GM18951 (cell line): Measurements from ENCODE around the gene ACSL1.
"Not testable (repeated sequence)": the region's sequence is repeated elsewhere in the genome, so short reads cannot be mapped to it uniquely, and the experiment has no call there.

Experiments
- POLR2A ChIP-seq: IDR thresholded peaks from 4 replicates; pipeline ENCODE4 v1.6.1; 2011; ENCODE audit warnings: mild to moderate bottlenecking; ENCODE audit not compliant: insufficient read length, insufficient read depth; ENCODE audit errors: extremely low read depth
- in situ Hi-C: fragments of 300-500 bp; cut with MboI; formaldehyde crosslinking; loops from one replicate; pipeline ENCODE4 v1.12.0; 2022; ENCODE audit warnings: low sequenced_read_pairs, mixed read lengths, inconsistent platforms; ENCODE audit not compliant: unreplicated experiment

Gene ACSL1

DNA sequence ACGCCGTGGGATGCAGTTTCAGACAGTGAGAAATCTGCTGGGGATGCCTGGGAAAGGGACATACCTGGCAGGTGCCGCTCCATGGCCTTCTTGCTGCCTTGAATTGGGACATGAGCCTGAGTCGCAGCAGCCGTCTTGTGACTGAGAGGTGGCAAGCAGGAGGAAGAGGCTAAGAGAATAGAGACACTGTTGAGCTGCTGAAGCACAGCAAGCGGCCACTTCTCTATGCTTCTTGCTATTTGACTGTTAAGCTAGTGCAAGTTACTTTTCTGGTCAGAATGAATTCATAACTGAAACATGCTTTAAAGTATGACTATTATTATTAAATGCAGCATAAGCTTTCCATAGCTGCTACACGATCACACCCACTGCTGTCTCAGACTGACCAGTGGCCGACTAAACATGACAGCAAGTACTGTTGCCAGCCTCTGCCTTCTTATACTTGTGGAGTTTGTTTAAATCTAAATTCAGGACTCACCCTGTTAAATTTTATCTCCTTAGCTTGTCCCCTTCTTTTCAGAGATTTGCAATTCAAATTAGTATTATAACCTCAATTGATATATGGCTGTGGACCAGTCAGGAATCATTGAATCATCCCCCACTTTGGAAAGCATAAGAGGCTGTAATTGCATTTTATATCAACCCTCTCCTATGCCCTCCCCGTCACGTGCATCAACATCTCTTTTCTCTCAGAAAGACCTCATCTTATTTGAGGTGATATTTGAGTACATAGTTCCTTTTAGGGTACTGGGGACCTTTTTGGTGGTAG lies 24.8 kb upstream of the ACSL1 start:
- peak; percentile 34 for TF ChIP-seq POLR2A
- in situ Hi-C loops, result no loop called here

DNA sequence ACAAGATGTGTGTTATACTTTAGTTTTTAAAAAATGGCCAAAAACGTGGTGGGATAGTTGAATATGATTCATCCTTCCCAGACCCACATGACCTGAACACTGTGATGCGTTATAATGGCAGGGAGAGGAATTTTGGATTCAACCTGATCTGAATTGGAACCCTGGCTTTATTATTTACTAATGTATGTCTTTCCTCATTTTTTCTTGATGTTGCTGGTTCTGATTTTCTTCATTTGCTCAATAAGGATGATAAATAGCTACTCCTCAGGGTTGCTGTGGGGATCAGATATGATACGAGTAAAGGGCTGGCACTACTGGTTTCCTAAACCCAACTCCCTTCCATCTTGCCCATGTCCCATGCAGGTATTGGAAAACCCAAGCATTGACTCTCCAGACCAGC lies 24.2 kb upstream of the ACSL1 start:
- in situ Hi-C loops, result no loop called here

DNA sequence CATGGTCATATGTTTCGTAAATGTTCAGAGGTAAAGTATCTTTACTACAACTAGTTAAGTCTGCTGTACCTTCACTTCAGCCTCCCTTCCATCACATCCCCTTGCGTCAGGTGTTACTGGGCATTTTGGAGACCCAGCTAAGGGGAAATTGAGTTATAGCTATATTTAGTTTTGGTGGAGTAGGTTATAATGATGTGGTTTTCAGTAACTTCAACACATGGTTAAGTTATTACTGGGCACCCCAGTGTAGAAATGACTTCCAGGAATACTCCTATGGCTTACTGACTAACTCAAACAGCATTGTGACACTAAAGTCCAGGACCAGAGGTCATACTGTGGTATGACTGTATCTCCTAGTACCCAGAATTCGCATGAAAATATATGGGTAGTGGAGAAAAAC lies 23.4 kb upstream of the ACSL1 start:
- in situ Hi-C loops, result no loop called here
- TF ChIP-seq POLR2A, result no peak

More for the DNA sequence above, 24.2 kb upstream of the ACSL1 start:
- TF ChIP-seq POLR2A, result no peak

DNA sequence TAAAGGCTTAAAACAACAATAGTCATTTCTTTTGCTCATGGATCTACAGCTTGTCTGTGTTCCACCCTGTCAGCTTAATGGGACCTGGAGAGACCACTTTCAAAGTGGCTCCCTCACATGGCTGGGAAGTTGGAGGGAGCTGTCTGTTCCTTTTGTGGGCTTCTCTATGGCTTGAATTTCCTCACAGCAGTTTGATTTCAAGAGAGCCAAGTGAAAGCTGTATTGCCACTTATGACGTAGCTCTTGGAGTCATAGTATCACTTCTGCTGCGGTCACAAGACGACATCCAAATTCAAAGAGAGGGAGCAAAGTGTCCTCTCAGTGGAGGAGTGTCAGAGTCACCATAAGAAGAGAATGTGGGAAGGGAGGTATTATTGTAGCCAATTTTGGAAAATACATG lies 22.7 kb upstream of the ACSL1 start:
- in situ Hi-C loops, result no loop called here
- no peak for TF ChIP-seq POLR2A

DNA sequence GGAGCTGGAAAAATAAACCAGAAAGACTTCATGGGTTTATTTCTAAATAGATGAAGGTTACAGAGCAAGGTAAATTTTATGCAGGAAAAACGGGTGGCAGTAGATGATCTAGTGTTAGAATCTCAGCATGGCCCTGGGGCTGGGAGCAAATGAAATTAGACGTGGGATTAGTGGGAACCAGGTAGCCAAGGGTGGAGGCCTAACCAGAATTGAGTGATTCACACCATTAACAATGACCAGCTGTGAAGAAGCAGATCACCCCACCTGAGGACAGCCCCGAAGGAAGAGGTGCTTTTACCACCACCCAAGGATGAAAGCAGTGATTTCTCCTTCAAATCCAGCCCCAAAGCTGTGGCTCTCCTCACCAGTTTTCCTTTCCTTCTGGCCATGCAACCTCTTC lies 20.8 kb upstream of the ACSL1 start:
- in situ Hi-C loops, result no loop called here
- TF ChIP-seq POLR2A, result no peak

DNA sequence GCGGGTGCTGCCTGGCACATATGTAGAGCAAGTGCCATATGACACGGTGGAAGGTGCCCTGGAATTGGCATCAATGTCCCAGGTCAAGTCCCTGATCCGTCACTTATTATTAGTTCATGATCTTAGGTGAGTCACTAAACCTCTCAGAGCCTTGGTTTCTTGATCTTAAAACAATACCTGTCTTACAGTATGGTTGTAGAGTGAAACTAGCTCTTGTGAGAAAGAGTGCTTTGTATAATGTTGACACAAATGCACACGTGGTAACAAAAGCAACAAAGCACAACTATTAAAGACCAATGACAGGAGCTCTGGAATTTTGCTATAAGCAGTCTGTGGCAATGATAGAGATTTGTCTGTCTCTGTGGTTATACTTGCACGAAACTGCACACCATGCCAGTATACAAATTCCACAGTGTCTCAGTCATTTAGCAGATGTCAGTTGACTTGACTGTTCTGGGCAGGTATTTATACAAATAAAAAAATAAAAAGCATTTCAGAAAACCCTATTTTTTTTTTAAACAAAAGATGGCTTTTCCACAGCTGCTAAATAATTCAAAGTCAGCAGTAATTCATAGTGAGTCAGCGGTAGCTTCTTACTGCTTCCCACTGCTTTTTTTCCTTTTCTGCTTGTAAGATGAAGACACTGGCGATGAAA lies 19.7 kb upstream of the ACSL1 start:
- in situ Hi-C loops, result no loop called here
- TF ChIP-seq POLR2A, result no peak

DNA sequence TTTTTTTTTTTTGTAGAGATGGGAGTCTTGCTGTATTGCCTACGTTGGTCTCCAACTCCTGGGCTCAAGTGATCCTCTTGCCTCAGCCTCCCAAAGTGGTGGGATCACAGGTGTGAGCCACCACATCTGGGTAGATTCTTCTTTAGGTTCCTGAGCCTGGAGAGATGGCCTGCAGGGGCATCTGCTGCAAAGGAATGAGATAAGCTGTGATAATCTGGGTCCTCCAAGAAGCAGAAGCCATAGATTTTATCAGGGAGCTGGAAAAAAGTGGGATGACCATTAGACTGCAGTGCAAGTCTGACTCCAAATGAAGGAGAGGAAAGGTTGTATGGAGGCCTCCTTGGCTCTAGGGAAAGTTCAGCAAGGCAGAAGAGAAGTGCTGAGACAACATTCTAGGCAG lies 19.0 kb upstream of the ACSL1 start:
- in situ Hi-C loops, result no loop called here
- TF ChIP-seq POLR2A, result no peak

DNA sequence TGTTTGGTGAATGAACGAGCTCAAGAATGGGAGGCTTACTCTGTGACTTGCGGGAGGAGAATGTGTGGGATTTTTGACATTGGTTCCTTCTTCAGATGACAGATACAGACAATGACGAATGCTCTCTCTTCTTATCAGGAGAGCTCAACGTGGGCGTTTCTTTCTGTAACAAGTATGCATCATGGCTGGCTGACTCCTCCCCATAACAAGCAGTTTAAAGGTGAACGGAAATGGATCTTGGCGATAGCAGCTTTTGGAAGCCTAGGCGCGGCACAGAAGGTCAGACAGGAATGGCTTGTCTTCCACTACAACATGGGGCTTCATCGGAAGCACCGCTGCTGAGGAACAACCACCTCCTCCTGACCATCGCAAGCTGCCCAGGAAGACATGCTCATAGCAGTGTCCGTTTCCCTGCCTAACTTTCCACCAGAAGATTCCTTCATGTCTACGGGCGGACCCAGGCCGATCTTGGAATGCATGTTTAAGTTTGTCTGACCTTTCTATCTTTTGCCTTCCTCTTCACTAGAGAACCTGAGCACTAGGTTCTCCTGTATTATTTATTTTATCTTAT lies 18.3 kb upstream of the ACSL1 start:
- no peak for TF ChIP-seq POLR2A
- in situ Hi-C loops, result no loop called here

DNA sequence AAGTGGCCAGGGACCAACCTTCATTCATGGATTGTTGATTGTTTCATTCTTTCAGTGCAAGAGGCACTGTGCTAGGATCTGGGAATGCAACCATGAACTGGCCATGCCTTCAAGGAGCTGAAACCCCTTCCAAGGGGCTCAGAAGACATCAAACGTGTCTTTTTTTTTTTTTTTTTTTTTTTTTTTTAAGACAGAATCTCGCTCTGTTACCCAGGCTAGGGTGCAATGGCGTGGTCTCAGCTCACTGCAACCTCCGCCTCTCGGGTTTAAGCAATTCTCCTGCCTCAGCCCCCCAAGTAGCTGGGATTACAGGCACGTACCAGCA lies 13.3 kb upstream of the ACSL1 start:
- in situ Hi-C loops, result not testable (repeated sequence)

DNA sequence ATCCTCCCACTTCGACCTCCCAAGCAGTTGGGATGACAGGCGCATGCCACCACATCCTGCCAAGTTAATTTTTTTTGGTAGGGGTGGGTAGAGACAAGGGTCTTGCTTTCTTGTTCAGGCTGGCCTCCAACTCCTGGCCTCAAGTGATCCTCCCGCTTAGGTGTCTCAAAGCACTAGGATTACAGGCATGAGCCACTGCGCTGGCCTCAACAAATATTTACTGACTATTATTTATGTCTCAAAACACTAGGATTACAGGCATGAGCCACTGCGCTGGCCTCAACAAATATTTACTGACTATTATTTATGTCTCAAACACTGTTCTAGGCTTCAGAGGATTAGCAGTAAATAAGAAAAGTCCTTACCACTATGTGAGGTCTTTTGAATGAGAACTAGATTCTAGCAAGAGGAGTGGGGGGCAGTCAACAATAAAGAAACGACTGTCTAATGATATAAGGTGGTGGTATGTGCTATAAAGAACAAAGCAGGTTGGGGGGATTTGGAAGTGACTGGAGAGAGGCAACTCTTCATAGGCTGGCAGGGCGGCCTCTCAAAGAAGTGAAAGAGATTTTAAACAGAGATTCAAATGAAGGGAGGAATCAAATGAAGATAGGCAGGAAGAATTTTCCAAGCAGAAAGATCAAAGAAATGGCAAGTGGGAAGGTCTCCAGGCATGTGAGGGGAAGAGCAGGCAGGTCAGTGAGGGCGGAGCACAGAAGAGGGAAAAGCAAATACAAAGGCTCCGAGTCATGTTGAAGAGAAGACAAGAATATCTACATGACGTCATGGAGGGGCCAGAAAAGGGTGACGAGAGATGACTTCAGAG lies 12.7 kb upstream of the ACSL1 start:
- TF ChIP-seq POLR2A, result no peak
- in situ Hi-C loops, result no loop called here

DNA sequence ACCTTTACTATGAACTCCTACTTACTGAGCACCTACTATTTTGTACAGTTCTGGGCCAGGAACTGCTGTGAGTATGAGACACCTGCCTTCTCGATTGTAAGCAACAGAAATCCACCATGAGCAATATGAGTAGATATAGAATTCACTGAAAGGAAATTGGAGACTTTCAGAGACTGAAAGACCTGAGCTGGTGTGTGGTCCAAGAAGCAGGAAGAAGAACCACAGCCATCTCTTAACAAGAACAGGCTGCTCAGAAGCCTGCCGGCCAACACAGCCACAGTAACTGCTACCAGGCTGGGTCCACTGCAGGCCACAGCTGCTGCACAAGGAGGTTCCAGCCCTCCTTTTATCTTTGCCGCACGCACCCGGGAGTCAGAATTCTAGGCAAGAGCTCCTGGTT lies 10.8 kb upstream of the ACSL1 start:
- no peak for TF ChIP-seq POLR2A
- in situ Hi-C loops, result no loop called here

DNA sequence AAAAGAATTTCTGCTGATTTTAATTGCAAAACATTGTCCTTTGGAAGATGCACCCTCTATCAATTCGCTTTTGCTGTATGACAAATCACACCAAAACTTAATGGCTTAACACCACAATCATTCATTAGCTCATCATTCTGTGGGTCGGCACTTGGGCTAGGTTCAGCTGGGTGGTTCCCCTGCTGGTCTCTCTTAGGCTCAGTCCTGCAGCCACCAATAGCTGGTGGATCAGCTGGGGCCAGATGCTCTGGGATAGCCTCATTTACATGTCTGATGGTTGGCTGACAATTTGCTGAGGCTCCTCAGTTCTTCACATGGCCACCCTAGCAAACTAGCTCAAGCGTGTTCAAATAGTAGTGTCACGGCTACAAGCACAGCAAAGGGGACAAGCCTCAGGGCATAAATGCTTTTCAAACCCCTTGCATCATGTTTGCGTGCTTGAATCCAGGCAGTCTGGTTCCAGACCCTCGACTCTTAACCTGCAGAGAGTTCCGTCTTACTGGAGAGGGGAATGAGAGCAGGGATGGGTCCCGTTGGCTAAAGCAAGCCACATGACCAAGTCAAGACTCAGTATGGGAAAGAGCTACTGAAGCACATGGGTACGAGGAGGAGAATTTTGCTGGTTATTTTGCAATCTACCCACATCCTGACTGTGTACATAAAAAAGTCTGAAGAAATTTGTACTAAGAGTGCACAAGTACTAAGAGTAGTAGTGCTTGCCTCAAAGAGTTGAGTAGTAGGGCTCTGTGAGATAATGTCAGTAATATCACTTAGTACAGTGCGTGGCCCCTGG lies 7.5 kb upstream of the ACSL1 start:
- in situ Hi-C loops, result no loop called here
- no peak for TF ChIP-seq POLR2A

DNA sequence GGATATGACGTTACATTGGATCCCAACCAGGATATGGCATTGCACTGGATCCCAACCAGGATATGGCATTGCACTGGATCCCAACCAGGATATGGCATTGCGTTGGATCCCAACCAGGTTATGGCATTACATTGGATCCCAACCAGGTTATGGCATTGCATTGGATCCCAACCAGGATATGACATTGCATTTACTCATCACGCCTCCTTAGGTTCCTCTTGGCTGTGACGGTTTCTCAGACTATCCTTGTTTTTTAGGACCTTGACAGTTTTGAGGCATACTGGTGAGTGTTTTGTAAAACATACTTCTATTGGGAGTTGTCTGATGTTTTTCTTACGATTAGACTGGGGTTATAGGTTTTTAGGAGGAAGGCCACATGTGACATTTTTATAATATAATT lies 5.4 kb upstream of the ACSL1 start:
- in situ Hi-C loops, result no loop called here
- no peak for TF ChIP-seq POLR2A
